Muscle of leg (tissue), 11 donors: Measurements from ENCODE around the gene CXCR1. TPM values are rescaled to one million over a fixed set of nuclear protein-coding genes. Genes with fewer than 3 reads are reported as not detected.
"Not testable (repeated sequence)": the region's sequence is repeated elsewhere in the genome, so short reads cannot be mapped to it uniquely, and the experiment has no call there.

ENCODE experiments used
- DNase-seq: peaks from one replicate; pipeline ENCODE4 v3.0.0; 2013
- H3K27ac ChIP-seq: one replicate; pipeline ENCODE4 v1.5.1; 2013; ENCODE audit warnings: mild to moderate bottlenecking, low read length, control low read depth
- H3K27me3 ChIP-seq: one replicate; pipeline ENCODE4 v1.6.1; 2013; ENCODE audit warnings: low read length; ENCODE audit not compliant: control insufficient read depth, insufficient read depth
- H3K36me3 ChIP-seq: one replicate; pipeline ENCODE4 v1.6.1; 2013; ENCODE audit warnings: low read length; ENCODE audit not compliant: control insufficient read depth, insufficient read depth
- H3K4me1 ChIP-seq: one replicate; pipeline ENCODE4 v1.6.1; 2013; ENCODE audit warnings: low read length; ENCODE audit not compliant: control insufficient read depth, insufficient read depth
- H3K4me3 ChIP-seq: one replicate; pipeline ENCODE4 v1.5.1; 2013; ENCODE audit warnings: low read length, control low read depth
- H3K9me3 ChIP-seq: replicated peaks from 2 replicates; pipeline ENCODE4 v1.6.1; 2013; ENCODE audit warnings: low read depth, low read length; ENCODE audit not compliant: control insufficient read depth
- WGBS: methylation state at CpG from one replicate; pipeline ENCODE4 v1.1.5; 2013; ENCODE audit warnings: missing lambda C conversion rate; ENCODE audit not compliant: insufficient coverage; 5-methylcytosine and 5-hydroxymethylcytosine counted together
- polyA plus RNA-seq, 8 donors: library from polyadenylated mRNA; unstranded; fragments of 120-200 nt; gene quantifications; one replicate each; pipeline versions ENCODE4 v1.2.1 to v1.2.3, GENCODE V29; 2013; ENCODE audit warnings: inconsistent platforms in 1 of 8, low replicate concordance in 1 of 8; ENCODE audit not compliant: insufficient read length in 8 of 8, insufficient read depth in 1 of 8
- total RNA-seq: library from RNA; stranded (reverse); fragments of 120-200 nt; gene quantifications from one replicate; pipeline ENCODE4 v1.2.4, GENCODE V29; 2013

Gene CXCR1
- total and polyA plus RNA-seq, 9 donors = 0.06 to 0.30 (median 0.11) TPM; not detected in 5

DNA sequence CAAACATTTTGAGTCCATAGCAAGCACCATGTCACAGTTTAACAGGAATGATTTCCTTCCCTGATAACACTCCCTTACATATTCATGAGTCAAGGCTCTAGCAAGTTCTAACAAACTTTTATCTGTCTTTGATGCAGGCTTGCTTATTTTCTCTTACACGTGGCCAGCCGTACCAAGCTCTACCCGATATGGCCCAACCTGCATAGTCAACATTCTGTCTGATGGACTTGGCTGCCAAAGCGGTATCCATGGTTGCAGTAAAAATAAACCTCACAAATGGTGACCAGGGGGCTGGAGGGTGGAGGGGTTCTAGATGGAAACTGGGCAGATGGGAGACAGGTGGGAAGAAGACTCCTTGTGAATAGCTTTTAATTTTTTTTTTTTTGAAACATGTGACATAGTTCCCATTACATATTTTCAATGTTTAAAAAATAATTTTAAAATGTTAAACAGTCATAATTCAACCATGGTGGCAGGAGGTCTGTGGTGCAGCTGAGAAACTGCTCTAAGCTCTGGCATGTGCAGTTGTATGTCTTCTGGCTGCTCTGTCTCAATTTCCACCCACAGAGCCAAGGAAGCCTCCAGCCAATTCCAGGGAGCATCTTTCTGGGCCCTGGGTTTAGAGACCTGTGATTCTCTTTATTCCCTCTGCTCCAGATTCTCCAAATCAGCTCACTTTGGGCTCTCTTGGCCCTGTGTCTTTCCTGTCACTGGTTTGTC is 20.7 kb upstream of the CXCR1 start:
- DNase-seq = peak; percentile 92
- peak overlapping the region; percentile 82 for H3K27ac ChIP-seq

DNA sequence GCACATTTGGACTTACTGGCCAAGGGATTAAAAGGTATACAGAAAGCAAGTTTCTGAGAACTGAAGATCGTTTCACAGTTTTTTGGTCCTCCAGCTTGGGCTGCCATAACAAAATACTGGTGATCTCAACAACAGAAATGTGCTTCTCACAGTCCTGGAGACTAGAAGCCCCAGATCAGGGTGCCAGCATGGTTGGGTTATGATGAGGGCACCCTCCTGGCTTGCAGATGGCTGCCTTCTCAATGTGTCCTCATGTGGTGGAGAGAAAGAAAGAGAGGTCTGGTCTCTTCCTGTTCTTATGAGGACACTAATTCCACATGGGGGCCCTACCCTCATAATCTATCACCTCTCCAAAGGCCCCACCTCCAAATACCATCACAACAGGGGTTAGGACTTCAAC is 20.1 kb upstream of the CXCR1 start:
- H3K27me3 ChIP-seq = no peaks in the 10 kb centered on the region
- no peak overlapping the region for H3K4me3 ChIP-seq
- no peak for DNase-seq
- H3K27ac ChIP-seq = peak overlapping the region; percentile 82
- H3K36me3 ChIP-seq = no peaks in the 10 kb centered on the region
- H3K9me3 ChIP-seq = no peaks in the 10 kb centered on the region
- 60% methylated on average over 1 of the region's 1 CpG for WGBS
- H3K4me1 ChIP-seq = peaks cover 26% of the 10 kb centered on the region

More for the DNA sequence above, 20.7 kb upstream of the CXCR1 start:
- 20% methylated on average over 1 of the region's 4 CpGs for whole genome bisulfite sequencing
- Histone ChIP-seq H3K9me3 (no peaks in the 10 kb centered on the region), H3K4me3 (no peak overlapping the region), H3K4me1 (peaks cover 26% of the 10 kb centered on the region), H3K27me3 (no peaks in the 10 kb centered on the region), H3K36me3 (no peaks in the 10 kb centered on the region)

DNA sequence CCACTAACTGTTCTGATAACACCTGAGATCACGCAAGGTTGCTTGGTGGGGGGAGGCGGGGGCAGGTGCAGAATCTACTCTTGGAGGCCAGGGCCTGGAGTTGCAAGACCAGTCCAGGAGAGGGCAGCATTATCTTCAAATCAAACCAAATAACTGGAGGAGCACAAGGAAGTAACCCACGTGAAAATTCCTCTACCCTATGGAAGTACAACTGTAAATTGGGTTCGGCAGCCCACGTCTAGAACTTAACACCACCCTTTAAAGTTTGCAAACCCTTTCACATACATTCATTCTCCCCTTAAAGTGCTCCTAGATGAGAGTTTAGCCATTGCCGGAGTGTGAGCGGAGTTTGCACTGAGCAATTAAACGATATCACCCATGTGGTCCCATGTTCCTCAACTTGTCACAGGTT is 19.6 kb upstream of the CXCR1 start:
- peak; percentile 73 for DNase-seq

DNA sequence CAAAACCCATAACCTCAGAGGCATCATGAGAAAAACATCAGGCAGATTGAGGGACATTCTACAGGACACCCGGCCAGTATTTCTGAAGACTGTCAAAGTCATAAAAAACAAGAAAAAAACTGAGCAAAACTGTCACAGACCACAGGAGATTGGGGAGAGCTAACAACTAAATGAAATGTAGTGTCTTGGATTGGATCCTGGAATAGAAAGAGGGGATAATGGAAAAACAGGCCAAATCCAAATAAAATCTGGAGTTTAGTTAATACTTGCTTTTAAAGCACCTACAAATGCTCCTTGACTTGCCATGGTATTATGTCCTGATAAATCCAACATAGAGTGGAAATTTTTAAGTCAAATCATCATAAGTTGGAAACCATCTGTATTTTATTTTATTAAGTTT is 17.6 kb upstream of the CXCR1 start:
- Histone ChIP-seq H3K4me3 (no peak overlapping the region), H3K9me3 (no peaks in the 10 kb centered on the region), H3K4me1 (peaks cover 26% of the 10 kb centered on the region), H3K36me3 (no peaks in the 10 kb centered on the region), H3K27me3 (peaks cover 2% of the 10 kb centered on the region), H3K27ac (peak overlapping the region; percentile 11)
- peak; percentile 88 for DNase-seq
- 100% methylated on average over 1 of the region's 1 CpG for WGBS

More for the DNA sequence above, 19.6 kb upstream of the CXCR1 start:
- H3K27ac ChIP-seq = peak overlapping the region; percentile 82
- no peaks in the 10 kb centered on the region for H3K9me3 ChIP-seq
- H3K27me3 ChIP-seq = peaks cover 2% of the 10 kb centered on the region
- no peak overlapping the region for H3K4me3 ChIP-seq
- WGBS = 50% methylated on average over 7 of the region's 8 CpGs
- H3K4me1 ChIP-seq = peaks cover 26% of the 10 kb centered on the region
- H3K36me3 ChIP-seq = no peaks in the 10 kb centered on the region

DNA sequence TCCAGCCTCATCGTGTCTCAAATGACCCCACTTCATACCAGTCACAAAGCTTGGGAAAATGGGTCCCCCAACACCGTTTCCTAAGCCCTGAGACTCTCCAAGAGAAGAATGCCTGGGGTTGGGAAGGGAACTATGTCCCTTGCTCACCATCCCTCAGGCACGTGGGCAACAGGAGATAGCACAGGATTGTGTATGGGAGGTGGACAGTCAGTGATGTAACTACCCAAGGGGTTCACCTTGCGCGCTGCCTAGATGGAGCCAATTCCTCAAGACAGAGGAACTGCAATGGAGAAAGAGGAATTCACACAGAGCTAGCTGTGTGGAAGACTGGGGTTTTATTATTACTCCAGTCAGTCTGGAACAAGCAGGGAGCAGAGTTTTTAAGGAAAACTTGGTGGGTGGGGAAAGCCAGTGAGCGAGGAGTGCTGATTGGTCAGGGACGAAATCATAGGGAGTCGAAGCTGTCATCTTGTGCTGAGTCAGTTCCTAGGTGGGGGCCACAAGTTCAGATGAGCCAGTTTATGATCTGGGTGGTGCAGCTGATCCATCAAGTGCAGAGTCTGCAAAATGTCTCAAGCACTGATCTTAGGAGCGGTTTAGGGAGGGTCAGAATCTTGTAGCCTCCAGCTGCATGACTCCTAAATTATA is 13.8 kb upstream of the CXCR1 start:
- Histone ChIP-seq H3K4me3 (no peak overlapping the region), H3K9me3 (no peaks in the 10 kb centered on the region), H3K4me1 (no peaks in the 10 kb centered on the region), H3K27ac (no peak overlapping the region), H3K36me3 (no peaks in the 10 kb centered on the region), H3K27me3 (peaks cover 2% of the 10 kb centered on the region)
- DNase-seq = peak; percentile 35
- whole genome bisulfite sequencing = 33% methylated on average over 6 of the region's 9 CpGs

DNA sequence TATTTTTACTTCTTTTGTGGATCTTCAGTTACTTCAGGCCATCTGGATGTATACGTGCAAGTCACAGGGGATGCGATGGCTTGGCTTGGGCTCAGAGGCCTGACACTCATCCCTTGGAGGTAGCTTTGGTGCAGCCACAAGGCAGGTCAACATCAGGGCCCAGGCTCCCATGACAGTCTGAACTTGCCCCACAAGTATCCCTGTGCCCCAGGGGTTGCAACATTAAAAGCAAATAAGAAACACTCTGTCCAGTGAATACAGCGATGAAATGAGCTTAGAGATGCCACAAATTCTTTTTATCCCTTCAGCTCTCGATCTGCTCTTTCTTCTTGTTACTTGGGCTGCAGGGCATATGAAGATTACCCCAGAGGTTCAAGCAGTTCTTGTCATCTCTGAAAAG is 13.0 kb upstream of the CXCR1 start:
- Histone ChIP-seq H3K27ac (no peak overlapping the region), H3K4me1 (no peaks in the 10 kb centered on the region), H3K9me3 (no peaks in the 10 kb centered on the region), H3K4me3 (no peak overlapping the region), H3K36me3 (no peaks in the 10 kb centered on the region), H3K27me3 (peaks cover 2% of the 10 kb centered on the region)
- WGBS = 65% methylated on average over 2 of the region's 4 CpGs
- DNase-seq = no peak

DNA sequence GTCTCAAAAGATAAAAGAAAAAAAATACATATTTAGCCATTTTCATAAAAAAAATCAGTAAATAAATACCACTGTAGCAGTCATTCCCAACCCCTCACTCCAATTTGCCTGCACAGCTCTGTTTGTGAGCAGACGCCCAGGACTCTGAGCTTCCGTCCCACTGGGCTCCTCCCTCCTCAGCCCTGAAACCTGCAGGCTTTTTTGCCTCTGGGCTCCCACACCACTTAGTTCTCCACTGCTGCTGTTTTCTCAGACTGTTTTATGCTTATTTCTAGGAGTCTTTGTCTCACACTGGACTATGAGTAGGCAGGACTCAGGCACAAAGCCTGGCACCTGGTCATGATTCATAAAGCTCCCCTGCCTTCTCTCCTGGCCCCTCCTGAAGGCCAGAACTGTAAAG is 6.1 kb upstream of the CXCR1 start:
- Histone ChIP-seq H3K27ac (no peak overlapping the region), H3K9me3 (no peaks in the 10 kb centered on the region), H3K36me3 (no peaks in the 10 kb centered on the region), H3K4me3 (no peak overlapping the region), H3K4me1 (no peaks in the 10 kb centered on the region), H3K27me3 (no peaks in the 10 kb centered on the region)
- WGBS = 36% methylated on average over 2 of the region's 2 CpGs
- DNase-seq = no peak

DNA sequence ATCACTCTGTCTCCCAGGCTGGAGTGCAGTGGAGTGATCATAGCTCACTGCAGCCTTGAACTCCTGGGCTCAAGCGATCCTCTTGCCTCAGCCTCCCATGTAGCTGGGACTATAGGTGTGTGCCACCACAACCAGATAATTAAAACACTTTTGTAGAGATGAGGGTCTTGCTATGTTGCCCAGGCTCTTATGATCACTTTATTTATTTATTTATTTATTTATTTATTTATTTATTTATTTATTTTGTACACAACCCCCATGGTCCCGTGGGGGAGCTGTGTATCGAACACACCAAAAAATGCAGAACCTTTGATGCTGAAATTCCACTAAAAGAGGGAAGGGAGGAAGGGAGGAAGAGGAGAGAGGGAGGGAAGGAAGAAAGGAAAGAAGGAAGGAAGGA is 5.0 kb upstream of the CXCR1 start:
- H3K36me3 ChIP-seq, H3K27me3 ChIP-seq, H3K4me3 ChIP-seq, H3K4me1 ChIP-seq, H3K27ac ChIP-seq, DNase-seq, H3K9me3 ChIP-seq: not testable (repeated sequence)
- WGBS = 20% methylated on average over 1 of the region's 3 CpGs

DNA sequence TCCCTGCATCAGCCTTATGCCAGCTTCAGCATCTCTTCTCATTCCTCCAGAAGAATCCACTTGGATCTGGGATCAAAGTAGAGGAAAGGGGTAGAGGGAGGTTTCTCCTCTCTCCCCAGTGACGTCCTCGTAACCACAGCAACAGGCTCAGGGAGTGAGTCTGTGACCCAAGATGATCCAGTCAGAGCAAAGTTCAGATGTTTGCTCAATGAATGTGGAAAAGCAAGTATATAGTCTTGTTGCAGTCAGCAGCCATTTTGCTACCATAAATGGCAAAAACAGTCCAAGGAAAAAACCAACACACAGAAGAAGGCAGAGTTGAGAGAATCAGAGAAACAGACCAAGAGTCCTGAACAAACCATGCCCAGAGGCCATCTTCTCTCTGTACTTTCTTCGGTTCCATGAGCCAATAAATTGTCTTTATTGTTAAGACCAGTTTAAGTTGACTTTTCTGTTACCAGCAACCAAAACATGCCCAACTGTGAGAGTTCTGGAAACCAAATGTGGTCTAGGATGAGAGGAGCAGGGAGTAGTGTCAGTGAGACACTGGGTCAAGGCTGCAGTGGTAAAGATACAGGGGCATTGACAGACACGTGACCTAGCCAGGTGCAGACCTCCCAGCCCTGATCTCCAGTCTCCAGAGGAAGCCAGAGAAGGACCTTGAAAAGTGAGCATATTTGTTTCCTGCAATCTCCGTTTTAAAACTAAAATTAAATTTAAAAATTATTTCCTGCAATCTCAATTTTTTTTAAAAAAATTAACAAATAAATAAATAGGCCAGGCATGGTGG is 3.2 kb upstream of the CXCR1 start:
- no CpG with 5 or more reads among the region's 5 CpGs for WGBS
- Histone ChIP-seq H3K27ac (no peak overlapping the region), H3K4me3 (no peak overlapping the region)

More for the DNA sequence above, 3.2 kb upstream of the CXCR1 start:
- Histone ChIP-seq H3K9me3 (no peaks in the 10 kb centered on the region), H3K4me1 (no peaks in the 10 kb centered on the region), H3K27me3 (peaks cover 4% of the 10 kb centered on the region), H3K36me3 (no peaks in the 10 kb centered on the region)
- no peak for DNase-seq
